Measurements from ENCODE around the gene JMJD6.

The JMJD6 gene

DNA sequence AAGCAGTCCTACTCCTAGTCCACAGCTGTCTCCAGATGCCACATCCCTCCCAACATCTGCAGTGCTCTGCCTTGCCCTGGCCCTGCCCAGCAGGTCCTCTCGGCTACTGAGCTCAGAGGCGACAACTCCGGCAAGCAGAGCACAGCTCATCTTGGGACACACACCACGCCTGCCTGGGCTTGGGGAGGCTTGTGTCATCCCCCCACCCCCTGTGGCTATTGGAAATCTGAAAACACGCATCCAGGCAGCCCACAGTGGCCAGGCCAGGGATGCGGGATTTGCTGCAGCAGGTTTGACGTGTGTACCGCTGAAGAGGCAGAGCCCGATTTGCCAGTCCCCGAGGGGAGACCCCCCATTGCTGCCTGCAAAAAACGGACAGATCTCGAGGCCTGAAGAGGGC, 41.0 kb downstream of the JMJD6 start:
- DNase-seq (ENCODE audit: low read depth): no peak
- no peak overlapping the region for H3K4me3 ChIP-seq (ENCODE audit: low read length)
- TF ChIP-seq, protein P1, sequence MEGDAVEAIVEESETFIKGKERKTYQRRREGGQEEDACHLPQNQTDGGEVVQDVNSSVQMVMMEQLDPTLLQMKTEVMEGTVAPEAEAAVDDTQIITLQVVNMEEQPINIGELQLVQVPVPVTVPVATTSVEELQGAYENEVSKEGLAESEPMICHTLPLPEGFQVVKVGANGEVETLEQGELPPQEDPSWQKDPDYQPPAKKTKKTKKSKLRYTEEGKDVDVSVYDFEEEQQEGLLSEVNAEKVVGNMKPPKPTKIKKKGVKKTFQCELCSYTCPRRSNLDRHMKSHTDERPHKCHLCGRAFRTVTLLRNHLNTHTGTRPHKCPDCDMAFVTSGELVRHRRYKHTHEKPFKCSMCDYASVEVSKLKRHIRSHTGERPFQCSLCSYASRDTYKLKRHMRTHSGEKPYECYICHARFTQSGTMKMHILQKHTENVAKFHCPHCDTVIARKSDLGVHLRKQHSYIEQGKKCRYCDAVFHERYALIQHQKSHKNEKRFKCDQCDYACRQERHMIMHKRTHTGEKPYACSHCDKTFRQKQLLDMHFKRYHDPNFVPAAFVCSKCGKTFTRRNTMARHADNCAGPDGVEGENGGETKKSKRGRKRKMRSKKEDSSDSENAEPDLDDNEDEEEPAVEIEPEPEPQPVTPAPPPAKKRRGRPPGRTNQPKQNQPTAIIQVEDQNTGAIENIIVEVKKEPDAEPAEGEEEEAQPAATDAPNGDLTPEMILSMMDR (conservative IDR thresholded peaks at IDR 0.05; ENCODE audit: low read length): no peak

- DNase-seq (ENCODE audit: low read depth): no peak
- TF ChIP-seq, protein P1 (conservative IDR thresholded peaks at IDR 0.05; ENCODE audit: low read length): no peak
- no peak overlapping the region for H3K4me3 ChIP-seq (ENCODE audit: low read length)
Measured at GRCh38 chr17:76684756-76685155, 41.6 kb downstream of the JMJD6 start.

GRCh38 chr17:76683921-76684745, 42.3 kb downstream of the JMJD6 start:
- H3K4me3 ChIP-seq (ENCODE audit: low read length): no peak overlapping the region
- DNase-seq (ENCODE audit: low read depth): no peak
- TF ChIP-seq, protein P1 (conservative IDR thresholded peaks at IDR 0.05; ENCODE audit: low read length): no peak

GRCh38 chr17:76683011-76683755, 43.2 kb downstream of the JMJD6 start:
- no peak overlapping the region for H3K4me3 ChIP-seq (ENCODE audit: low read length)
- no peak for DNase-seq (ENCODE audit: low read depth)
- TF ChIP-seq, protein P1 (conservative IDR thresholded peaks at IDR 0.05; ENCODE audit: low read length): no peak

DNA sequence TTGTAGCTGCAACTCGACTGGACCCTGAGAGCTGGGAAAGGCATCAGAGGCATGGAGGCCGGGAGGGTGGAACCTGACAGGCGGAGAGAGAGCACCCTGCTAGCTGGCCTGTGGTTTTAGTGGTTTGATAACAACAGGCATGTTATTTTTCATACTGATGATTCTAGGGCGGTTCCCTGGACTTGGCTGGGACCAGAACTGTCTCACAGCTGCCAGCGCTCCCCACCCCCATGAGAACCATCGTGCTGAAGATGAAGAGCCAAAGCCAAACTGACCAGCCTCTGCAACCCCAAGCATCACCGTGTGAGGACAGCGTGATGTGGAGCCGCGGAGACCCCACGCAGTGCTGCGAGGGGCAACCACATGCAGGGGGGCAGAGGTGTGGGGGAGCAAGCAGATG, 44.1 kb downstream of the JMJD6 start:
- peak; percentile 65 for DNase-seq (ENCODE audit: low read depth)
- TF ChIP-seq, protein P1 (conservative IDR thresholded peaks at IDR 0.05; ENCODE audit: low read length): no peak
- no peak overlapping the region for H3K4me3 ChIP-seq (ENCODE audit: low read length)

DNA sequence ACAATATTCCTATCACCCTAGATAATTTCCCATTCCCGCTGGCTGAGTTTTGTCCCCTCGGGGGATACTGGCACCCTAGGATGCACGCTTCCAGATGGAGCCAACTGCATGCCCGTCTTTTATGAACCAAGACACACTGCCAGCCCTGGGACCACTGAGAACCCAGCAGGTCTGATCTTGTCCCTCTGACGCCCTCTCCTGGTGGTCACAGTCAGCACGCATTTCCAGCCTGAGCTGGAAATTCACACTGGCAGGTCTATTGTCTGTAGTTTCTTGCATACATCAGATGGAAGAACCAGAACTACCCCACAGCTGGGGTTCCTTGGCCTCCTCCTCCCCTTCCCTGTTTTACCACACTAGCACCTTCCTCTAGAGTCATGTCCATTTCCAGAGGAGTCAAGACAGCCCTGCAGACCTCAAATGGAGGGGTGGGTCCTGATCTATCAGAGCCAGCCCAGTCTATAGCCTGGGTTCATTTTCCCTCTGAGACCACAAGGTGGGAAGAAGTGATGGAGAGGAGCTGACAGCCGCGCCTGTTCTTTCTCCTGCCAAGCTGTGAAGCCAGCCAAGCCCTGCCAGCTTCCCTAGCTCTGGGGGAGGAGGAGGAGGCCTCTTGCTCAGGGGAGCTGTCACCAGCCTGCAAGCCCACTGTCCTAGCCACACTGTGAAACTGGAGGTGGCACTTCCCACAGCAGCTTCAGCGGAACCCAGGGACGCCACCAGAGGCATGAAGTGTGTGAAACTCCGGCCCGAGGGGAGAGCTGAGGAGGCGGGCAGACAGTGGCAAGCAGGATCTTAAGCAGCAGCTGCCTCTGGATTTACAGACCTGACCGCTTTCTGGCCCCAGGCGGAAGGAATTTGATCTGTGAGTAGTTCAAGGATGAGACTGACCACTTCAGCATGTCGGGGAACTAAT, 44.9 kb downstream of the JMJD6 start:
- H3K4me3 ChIP-seq (ENCODE audit: low read length): no peak overlapping the region
- TF ChIP-seq, protein P1 (conservative IDR thresholded peaks at IDR 0.05; ENCODE audit: low read length): peak; percentile 77
- peak; percentile 61 for DNase-seq (ENCODE audit: low read depth)
